Endothelial cell of umbilical vein (primary cell): ENCODE results near the gene ANKHD1.

Experiments
- JUN ChIP-seq: IDR thresholded peaks from 2 replicates; pipeline ENCODE4 v1.6.1; 2011; ENCODE audit warnings: borderline replicate concordance, low read depth; ENCODE audit not compliant: insufficient read length, insufficient read depth
- TF ChIP-seq, protein P1 (sequence below), 2 donors: IDR thresholded peaks; 1 replicate in 1 of 2; 2 replicates in 1 of 2; pipeline ENCODE4 v1.5.1; 2011; ENCODE audit warnings: low read length in 2 of 2, mild to moderate bottlenecking in 2 of 2, moderate library complexity in 2 of 2, control low read depth in 1 of 2, inconsistent platforms in 1 of 2, low read depth in 1 of 2; ENCODE audit not compliant: insufficient read depth in 1 of 2; ENCODE audit errors: extremely low read depth in 1 of 2

DNA sequence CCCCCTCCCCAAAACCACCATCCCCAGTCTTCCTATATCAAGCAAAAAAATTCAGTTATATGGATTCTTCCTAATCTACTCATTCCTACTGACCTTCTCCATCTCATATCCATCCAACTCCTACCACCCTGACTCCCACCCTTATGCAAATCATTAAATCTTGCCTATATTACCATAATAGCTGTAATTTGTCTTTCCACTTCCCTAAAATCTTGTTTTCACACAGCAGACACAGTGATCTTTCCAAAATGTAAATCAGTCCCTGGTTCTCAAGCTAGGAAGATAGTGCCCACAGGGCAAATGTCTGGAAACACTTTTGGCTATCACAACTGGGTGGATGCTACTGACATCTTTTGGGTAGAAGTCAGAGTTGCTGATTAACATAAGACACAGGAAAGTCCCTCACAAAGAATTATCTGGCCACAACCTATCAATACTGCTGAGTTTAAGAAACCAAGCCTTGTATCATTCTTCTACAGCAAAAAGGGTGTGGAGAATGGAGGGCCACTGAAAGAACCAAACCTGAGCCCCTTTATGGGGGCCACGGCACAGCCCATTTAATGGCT is 154.2 kb downstream of the ANKHD1 start:
- TF ChIP-seq JUN: no peak
- TF ChIP-seq, protein P1, sequence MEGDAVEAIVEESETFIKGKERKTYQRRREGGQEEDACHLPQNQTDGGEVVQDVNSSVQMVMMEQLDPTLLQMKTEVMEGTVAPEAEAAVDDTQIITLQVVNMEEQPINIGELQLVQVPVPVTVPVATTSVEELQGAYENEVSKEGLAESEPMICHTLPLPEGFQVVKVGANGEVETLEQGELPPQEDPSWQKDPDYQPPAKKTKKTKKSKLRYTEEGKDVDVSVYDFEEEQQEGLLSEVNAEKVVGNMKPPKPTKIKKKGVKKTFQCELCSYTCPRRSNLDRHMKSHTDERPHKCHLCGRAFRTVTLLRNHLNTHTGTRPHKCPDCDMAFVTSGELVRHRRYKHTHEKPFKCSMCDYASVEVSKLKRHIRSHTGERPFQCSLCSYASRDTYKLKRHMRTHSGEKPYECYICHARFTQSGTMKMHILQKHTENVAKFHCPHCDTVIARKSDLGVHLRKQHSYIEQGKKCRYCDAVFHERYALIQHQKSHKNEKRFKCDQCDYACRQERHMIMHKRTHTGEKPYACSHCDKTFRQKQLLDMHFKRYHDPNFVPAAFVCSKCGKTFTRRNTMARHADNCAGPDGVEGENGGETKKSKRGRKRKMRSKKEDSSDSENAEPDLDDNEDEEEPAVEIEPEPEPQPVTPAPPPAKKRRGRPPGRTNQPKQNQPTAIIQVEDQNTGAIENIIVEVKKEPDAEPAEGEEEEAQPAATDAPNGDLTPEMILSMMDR (IDR thresholded peaks at IDR 0.05; ENCODE audit: extremely low read depth in 1 of 2, insufficient read depth in 1 of 2, low read depth in 1 of 2, low read length in 2 of 2): no peak
